ENCODE data around the gene KHDC3L.

Gene KHDC3L, protein sequence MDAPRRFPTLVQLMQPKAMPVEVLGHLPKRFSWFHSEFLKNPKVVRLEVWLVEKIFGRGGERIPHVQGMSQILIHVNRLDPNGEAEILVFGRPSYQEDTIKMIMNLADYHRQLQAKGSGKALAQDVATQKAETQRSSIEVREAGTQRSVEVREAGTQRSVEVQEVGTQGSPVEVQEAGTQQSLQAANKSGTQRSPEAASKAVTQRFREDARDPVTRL

GRCh38 chr6:73362358-73362757 is at the start of gene KHDC3L:
Gene KHDC3L, plus strand, starts transcription at chr6:73362658. Its CDS starts 72 bp downstream, at chr6:73362730.
- no peak for DNase-seq

- DNase-seq: no peak
These were observed 47.6 kb upstream of the KHDC3L start for GRCh38 chr6:73314577-73315492.

DNA sequence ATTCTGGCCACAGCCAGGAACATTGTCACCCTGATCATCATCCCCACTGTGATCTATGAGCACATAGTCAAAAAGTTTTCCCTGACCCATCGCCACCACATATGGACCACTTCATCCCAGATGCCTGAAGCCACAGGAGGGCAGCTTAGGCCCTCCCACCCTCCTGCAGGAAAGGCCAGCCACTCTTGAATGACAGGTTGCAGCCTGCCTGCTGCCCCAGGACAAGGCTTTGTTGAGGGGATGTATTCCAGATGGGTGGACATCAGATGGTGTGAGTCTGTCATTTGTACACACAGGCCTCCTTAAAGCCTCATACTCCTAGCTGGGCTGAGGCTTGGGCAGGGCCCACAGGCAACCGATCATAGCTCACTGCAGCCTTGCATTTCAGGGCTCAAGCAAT is 39.1 kb upstream of the KHDC3L start:
- DNase-seq: no peak

- no peak for DNase-seq
These were observed 36.8 kb upstream of the KHDC3L start for GRCh38 chr6:73325656-73326055.

GRCh38 chr6:73328790-73329189 is 33.7 kb upstream of the KHDC3L start:
- no peak for DNase-seq

- no peak for DNase-seq
These were observed 33.3 kb upstream of the KHDC3L start for GRCh38 chr6:73329201-73329600.

DNA sequence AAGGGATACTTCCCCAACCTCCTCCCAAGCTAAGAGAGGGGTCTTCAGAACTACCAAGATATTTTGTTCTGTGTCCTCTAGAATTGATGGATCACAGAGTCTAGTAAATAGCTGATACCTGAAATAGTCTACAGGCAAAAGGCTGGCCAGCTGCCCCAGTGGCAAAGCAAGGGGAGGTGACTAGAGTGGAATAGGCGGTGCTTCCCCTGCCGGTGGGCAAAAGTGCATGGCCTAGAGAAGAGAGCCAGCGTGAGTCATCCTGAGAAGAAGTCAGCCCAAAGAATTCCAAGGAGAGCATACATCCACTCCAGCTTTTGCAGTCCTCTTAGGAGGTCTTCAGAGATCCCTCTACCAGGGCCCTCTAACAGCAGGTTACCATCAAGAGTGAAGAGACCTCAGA is 23.1 kb upstream of the KHDC3L start:
- DNase-seq: no peak

GRCh38 chr6:73340048-73340447 is 22.4 kb upstream of the KHDC3L start:
- DNase-seq: no peak

- DNase-seq: no peak
These were observed 21.1 kb upstream of the KHDC3L start for GRCh38 chr6:73341335-73341734.

- DNase-seq: no peak
These were observed 20.3 kb upstream of the KHDC3L start for GRCh38 chr6:73342174-73342573.

GRCh38 chr6:73343164-73343563 is 19.3 kb upstream of the KHDC3L start:
- DNase-seq: no peak

DNA sequence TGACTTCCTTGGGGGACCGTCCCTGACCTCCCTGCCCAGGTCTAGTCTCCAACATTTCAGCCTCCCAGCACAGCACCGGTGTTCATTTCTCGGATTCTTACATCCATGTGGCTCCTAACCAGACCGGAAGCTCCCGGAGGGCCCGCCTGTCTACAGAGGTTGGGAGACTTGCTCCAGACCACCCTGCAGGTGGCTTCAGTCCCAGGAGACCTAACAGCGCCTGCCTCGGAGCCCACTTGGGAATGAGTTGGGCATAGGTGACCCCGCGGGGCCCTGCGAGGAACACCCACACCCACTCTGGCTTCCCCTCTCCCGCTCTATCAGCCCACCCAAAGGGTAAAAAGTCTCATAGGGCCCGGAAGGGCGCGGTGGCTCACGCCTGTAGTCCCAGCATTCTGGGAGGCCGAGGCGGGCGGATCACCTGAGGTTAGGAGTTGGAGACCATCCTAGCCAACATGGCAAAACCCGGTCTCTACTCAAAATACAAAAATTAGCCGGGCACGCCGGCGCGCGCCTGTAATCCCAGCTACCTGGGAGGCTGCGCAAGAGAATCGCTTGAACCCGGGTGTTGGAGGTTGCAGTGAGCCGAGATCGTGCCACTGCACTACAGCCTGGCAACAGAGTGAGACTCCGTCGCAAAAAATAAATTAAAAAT is 13.8 kb upstream of the KHDC3L start:
- no peak for DNase-seq

- DNase-seq: no peak
These were observed 13.1 kb upstream of the KHDC3L start for GRCh38 chr6:73349311-73349710.

DNA sequence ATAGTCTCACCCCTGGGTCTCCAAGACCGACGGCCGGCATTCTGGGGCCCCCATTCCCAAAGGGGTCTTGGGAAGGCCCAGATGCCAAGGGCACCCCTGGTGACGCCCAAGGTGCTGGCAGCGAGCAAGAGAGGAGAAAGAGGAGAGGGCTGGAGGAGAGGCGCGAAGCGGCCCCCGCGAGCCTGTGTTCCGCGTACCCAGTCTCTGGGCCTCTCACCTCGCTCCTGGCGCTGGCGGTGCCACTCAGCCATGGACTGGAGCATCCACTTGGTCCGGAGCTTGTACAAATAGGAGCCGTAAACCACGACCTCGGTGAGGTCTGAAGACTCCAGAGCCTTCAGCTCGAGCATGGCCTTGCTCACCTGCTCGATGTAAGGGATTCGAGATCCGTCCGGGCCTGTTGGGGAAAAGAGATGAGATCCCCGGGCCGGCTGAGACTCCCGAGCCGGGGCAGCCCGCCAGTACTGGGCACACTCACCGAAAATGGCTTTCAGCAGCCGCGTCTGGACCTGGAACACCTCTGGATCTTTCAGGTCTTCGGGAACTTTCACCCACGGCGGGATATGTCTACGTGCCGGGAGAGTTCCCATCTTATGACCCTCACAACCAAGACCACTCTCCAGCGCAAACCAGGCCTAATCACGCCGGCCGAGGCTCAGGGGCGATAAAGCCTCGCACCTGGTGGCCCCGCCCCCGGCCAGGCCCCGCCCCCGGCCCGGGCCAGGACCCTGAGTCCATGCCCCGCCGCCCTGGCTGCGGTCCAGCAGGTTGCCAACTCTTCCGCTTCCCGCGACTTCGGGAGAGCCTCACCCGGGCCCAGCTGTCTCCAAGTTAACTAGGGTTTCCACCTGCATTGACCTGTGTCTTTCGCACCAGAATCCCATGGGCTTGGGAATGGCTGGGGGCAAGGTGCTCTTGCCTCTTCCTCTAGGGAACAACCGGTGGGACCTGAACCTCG is 8.5 kb upstream of the KHDC3L start, which contains the start of gene DPPA5:
Gene DPPA5 (minus strand): TSS at position 641 of the 958 bp plus-strand sequence. CDS start 51 bp downstream, at position 590.
- DNase-seq: no peak

GRCh38 chr6:73362869-73363536 is 545 bp downstream of the KHDC3L start:
- no peak for DNase-seq

DNA sequence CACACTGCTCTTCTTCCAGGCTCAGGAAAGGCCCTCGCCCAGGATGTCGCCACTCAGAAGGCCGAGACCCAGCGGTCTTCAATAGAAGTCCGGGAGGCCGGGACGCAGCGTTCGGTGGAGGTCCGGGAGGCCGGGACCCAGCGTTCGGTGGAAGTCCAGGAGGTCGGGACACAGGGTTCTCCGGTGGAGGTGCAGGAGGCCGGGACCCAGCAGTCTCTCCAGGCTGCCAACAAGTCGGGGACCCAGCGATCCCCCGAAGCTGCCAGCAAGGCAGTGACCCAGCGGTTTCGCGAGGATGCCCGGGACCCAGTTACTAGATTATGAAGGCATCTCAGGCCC is 1.0 kb downstream of the KHDC3L start:
- no peak for DNase-seq

DNA sequence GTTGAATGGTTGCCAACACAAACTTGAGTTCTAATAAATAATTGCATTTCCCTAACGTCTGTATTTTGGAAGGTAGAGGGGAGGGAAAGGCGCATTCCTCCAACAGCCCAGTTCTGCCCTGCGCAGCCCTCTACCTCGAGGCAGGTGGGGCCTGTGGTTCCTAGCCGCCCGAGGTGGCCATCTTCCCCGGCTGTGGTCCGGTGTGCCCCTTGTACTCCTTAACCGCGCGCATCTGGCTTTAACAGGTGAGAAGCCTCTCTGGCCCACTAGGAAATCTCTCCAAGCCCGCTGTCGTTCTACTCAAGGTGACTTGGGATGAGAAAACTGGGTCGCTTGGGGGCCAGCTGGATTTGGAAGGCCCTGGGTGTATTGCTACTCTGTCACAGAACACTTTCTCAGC is 1.7 kb downstream of the KHDC3L start:
- DNase-seq: no peak

GRCh38 chr6:73364549-73364948 is 2.1 kb downstream of the KHDC3L start:
- no peak for DNase-seq

GRCh38 chr6:73367761-73368355 is 5.4 kb downstream of the KHDC3L start:
- no peak for DNase-seq

DNA sequence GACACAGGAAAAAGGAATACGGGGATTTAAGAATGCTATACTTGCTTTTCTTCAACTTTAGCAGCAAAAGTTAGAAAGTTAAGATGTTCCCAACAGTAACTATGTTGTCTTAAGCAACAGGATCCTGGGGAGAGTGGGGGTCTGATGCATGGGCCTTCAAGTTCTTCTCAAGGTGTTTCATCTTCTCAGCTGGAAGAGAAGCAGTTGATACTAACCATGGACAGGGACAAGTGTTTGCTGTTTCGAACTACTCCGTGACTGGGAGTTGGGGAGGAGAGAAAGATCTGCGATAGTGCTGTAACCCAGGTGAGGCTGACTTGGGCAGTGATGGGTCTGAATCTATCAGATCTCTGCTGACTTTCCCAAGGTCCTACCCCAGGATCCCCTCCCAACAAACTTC is 6.2 kb downstream of the KHDC3L start:
- DNase-seq: no peak

DNA sequence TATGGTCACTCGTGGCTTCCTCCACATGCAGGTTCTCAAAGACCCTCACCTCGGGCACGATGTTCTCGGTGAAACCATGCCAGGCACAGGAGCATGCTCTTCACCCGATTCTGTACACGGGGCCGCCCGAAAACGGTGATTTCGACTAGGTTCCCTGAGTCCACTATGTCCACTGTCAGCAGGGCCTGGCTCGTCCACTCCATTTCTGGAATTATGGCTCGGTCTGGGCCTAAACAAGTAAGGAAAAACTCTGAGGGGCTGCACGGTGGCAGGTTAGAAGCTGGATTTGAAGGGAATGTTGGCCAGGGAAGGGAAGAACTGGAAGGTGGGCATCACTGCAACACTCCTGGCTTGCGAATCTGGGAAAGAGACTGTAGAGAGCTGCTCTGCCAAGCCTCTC is 6.7 kb downstream of the KHDC3L start:
- DNase-seq: no peak

GRCh38 chr6:73369563-73369962 is 7.1 kb downstream of the KHDC3L start, which contains the start of gene OOEP:
Gene OOEP, minus strand, starts transcription at chr6:73369897. Its CDS starts 105 bp downstream, at chr6:73369792.
- DNase-seq: no peak
